Measurements from ENCODE around the gene HEATR9.

Gene HEATR9

DNA sequence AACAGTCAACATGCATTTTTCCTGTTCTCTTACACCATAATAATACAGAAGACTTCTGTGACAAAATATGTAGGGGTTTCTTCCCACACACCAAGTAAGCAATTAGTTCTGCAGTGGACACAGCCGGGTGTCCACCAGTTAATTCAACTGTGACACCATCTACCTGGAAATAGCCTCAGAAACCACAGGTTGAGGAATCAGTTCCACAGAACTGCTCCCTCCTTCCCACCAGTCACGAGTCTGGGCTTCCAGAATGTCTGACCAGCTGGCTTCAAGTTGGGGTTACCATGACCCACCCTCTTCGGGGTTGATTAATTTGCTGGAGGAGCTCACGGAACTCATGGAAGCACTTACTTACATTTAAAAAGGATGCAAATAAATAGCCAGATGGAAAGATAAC is 25.1 kb upstream of the HEATR9 start:
- DNase-seq (ENCODE audit: low spot score), result no peak

DNA sequence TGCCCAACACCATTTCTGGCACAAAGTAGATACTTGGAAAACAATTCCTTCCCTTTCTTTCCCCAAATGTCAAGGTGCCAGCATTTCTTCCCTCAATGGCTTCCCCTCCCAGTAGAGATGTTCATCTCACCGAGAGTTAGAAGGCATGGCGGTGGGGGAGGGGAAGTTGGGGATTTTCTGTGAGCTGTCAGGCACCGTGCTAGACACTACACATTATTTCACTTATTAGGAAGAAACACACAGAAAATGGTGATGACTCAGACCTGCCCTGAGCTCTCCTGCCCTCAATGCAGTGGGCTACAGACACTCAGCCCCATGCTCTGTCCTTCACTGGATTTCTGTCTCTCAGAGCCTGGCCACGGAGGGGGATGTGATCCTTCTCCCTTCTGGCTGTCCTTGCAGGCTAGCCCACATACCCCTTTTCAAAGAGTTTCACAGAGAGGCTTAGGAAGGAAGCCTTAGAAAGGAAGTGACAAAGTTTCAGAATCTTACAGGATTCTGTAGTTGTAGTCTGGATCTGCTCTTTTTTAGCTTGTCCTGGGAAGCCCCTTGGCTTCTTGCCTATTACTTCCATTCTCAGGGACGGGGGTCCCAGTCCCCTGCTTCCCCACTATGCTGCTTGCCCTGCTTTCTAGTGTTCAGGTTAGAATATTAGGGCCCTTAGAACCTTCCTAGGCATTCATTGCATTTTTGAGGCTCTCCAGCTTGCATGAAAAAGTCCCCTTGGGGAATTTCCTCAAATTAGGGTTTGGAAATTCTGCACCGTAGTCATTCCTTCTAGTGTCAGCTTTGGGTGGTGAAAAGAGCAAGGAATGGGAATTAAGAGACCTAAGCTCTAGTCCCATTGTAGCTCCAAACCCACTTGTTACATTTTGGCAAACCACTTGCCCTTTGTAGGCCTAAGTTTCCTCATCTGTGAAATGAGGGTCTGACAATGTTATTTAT is 23.7 kb upstream of the HEATR9 start:
- no peak for DNase-seq (ENCODE audit: low spot score)

DNA sequence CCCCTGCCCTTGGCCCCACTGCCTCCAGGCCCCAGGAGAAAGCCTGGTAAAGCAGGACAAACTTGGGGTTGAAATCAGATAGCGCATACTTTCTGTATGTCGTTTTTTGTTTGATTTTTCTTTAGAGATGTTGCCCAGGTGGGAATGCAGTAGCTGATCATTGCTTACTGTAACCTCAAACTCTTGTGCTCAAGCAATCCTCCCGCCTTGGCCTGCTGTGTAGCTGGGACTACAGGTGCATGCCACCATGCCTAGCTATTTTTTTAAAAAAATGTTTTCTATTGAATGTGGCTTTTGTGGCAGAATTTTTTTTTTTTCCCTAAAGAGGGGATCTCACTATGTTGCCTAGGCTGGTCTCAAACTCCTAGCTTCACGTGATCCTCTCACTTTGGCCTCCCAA is 22.6 kb upstream of the HEATR9 start:
- no peak for DNase-seq (ENCODE audit: low spot score)

DNA sequence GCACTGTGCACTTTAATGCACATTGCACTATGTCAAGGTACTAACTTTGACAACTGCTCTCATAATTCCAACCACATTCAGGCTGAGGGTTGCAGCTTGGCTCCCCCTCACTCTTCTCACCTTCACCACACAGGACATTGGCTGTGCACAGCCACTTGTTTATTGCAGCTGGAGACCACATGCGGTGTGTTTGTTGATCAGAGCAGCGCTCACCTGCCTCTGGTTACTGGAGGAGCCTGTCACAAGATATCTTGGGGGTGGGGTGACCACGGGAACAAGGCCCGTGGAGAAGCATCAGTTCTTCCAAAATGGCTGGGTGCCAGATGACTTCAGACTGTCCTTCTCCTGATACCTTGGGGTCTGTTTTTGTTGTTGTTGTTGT is 22.1 kb upstream of the HEATR9 start:
- no peak for DNase-seq (ENCODE audit: low spot score)

DNA sequence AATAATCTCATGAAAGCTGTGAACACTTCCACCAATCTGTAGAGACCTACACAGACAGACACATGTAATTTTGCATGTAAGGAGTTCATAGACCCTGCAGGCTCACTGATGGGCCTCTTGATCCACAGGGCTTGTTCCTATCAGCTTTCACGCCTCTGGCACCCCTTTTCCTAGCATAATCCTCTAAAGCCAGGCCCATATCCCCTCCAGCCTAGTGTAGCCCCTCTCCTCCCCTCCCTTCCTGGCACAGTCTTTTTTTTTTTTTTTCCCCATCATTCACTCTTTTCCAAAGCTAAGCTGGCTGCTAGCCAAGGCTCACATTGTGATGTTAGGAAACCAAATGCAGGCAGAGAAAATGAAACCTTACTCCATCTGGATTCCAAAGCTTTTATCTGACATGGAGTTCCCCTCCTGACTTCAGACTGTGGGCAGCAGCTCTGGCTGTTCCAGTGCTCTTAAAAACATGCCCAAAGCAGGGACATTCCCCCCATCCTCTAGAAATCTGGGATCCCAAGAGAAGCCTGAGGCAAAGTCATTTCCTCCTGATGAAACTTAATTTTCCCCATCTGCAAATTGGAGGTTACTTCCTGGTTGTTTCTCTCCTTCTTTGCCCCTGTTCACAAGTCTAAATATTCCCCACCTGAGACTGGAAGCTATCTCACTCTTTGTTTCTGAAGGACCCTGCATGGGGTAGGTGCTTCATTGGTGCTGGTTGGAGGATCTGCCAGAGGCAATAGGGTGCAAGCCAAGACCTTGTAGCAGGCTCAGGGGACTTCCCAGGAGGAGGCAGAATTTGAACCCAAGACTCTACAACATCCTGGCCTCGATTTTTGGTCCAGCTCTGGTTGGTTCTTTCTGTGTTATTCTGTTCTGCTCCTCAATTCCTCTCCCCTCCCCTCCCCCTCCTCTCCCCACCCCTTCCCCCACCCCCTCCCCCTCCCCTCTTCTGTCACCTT is 21.4 kb upstream of the HEATR9 start:
- no peak for DNase-seq (ENCODE audit: low spot score)

DNA sequence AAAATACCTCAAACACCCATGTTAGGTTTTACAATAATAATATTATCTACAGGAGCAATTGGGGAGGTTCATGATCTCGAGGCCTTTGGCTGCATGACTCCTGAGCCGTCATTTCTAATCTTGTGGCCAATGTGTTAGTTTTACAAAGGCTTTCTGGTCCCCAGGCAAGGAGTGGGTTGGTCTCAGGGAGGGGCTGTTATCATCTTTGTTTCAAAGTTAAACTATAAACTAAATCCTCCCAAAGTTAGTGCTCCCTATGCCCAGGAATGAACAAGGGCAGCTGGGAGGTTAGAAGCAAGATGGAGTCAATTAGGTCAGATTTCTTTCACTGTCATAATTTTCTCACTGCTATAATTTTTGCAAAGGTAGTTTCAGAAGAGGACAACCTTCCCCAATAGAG is 20.6 kb upstream of the HEATR9 start:
- no peak for DNase-seq (ENCODE audit: low spot score)

DNA sequence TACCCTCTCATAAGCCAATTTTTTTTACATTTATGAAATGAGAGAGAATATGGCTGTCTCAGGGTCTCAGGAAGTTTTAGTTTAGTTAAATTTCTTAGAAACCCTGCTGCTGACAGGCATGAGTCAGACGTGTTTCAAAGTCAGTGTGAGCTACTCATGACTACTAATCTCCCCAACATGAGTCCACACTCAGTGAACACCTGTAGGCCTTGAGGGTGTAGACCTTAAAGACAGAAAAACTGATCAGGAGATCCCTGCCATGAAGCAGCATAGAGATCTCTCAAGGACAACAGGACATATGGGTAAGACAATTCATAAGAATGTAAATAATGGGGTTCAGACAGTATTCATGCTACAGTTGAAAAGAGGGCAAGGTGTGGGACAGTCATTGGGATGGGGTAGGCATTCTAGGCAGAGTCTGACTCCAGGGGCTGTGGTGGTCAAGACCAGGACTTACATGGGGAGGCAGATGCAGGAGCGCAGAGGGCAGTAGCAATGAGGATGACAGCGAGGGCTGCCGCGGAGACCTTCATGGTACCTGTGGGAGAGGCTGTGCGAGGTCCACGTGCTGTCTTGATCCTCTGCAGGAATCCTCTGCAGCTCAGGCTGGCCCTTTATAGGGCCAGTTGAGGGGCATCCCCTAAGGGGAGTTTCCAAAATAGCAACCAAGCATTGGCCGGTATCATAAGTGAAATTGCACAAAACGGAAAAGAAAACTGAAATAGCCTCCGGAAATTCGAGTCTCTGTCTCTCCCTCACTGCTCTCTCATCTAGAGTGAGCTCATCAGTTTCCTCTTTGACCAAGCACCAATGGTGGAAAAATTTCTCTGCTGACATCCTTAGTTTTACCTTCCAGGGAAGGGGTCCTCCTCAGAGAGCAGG is 11.3 kb upstream of the HEATR9 start, which contains the start of gene CCL5:
TSS of gene CCL5 (minus strand) at position 588 of the 882 bp plus-strand sequence.
- no peak for DNase-seq (ENCODE audit: low spot score)

DNA sequence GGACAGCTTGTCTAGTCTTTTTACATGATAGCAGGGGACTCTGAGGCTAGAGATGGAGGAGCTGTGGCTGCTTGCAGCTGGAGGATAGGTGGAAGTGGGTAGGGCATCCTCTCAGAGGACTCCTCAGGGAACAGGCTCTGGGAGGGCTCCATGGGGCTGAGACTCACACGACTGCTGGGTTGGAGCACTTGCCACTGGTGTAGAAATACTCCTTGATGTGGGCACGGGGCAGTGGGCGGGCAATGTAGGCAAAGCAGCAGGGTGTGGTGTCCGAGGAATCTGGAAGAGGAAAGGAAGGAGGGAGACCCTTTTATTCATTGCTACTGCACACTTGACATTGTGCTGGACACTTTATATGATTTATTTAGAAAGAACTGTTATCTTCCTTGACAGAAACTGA is 9.7 kb upstream of the HEATR9 start:
- DNase-seq (ENCODE audit: low spot score), result no peak

DNA sequence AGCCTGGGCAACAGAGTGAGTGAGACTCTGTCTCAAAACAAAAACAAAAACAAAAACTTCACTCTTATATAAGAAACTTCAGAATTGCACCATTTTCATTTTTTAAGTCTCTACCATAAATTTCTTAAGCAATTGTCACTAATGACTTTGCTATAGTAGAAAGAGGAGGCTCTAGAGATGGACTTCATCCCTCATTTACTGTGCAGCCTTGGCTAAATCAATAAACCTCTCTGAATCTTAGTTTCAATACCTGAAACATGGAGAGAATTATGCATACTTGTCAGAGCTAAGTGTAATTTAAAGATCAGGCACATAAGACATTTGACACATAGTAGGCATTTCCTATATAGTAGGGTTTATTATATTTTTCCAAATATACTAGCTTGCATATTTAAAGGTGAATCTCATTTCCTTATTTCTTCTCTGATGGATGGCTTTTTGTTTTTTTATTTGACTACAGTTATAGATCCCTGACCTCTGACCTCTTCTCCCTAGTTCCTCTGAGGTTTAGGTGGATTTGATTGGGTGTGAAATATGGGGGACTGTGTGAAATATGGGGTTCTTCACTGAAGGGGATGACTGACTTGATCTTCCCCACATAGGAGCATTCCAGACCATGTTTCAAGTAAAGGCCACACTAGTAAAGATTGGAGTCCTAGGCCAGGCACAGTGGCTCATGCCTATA is 8.8 kb upstream of the HEATR9 start:
- DNase-seq (ENCODE audit: low spot score), result no peak

DNA sequence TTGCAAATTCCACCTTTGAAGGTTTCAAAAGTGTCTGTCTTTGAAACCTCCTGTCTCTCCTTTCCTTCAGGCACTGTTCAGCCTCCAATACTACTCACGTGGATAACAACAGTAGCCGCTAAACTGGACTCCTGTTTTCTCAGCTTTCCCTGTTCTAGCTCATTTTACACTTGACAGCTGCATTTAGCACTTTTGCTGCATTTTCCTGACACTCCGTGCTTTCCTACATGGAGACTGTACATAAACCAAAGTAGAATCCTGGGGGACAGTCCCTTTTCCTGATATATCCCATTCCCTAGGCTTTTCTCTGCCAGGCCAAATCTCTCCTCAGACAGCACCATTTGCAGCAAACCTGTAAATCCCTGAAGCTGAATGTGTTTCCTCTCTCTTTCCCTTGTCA is 7.8 kb upstream of the HEATR9 start:
- DNase-seq (ENCODE audit: low spot score), result no peak

DNA sequence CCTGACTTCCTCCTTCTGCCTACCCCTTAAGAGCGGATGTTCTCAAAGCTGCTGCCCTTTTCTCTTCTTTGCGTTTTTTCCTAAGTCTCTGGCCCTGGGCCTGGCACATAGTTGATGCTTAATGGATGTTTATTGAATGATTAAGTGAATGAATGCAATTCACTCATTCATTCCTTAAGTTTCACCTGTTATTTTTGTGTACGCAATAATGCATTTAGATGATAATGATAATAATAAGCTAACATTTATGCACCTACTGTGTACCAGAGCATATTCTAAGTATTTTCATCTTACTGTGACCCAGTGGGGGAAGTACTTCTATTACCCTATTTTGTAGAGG is 7.1 kb upstream of the HEATR9 start:
- no peak for DNase-seq (ENCODE audit: low spot score)

DNA sequence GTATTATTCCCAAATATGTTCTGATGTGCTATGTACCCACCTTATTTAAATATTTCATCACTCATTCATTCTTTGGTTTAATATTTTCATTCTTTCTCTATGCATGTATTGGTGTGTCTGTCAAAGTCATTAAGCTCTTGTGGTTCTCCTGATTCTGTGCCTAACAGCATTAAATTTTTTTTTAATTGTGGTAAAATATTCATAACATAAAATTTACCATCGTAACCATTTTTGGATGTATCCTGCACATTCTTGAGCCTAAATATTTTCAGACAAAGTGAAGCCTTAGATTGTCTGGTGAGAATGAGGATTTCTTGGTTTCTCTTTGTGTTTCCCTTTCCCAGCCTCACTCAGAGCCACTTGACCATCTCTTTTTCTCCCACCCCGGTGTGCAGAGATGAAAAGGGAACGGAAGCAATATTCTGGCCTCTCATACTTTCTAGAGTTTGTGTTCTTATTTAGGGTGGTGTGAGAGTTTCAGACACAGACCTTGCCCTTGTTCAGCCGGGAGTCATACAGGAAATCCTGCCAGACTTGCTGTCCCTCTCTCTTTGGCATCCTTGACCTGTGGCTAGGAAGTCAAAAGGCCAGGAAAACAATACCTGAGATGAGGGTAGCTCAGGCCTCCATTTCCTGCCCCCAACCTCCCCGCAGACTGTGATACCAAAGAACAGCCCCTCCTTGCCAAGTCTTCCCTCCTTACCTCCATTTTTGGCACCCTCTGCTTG is 6.5 kb upstream of the HEATR9 start:
- no peak for DNase-seq (ENCODE audit: low spot score)

DNA sequence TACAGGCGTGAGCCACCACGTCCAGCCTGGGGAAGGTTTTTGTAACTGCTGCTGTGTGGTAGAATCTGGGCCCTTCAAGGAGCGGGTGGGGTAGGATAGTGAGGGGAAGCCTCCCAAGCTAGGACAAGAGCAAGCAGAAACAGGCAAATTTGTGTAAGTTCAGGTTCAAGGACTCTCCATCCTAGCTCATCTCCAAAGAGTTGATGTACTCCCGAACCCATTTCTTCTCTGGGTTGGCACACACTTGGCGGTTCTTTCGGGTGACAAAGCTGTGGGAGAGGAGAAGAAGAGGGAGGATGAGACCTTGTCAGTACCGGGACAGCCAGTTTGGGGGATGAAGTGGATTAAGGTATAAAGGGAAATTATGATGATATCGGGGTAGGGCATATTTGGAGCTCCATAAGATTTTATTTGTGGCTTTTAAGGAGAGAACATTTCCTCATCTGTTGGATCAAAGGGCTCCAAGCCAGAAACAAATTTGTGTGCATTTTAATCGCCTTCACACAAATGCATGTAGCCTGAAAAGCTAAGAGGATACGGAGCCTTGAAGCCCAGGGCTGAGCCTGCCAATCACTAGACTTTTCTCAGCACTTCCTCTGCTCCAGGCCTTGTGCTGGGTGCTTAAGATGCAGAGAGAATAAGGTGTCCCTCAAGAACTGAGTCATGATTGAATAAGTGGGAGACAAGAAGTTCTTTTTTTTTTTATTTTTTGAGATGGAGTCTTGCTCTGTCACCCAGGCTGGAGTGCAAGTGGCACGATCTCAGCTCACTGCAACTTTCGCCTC is 3.7 kb upstream of the HEATR9 start:
- DNase-seq (ENCODE audit: low spot score), result no peak

DNA sequence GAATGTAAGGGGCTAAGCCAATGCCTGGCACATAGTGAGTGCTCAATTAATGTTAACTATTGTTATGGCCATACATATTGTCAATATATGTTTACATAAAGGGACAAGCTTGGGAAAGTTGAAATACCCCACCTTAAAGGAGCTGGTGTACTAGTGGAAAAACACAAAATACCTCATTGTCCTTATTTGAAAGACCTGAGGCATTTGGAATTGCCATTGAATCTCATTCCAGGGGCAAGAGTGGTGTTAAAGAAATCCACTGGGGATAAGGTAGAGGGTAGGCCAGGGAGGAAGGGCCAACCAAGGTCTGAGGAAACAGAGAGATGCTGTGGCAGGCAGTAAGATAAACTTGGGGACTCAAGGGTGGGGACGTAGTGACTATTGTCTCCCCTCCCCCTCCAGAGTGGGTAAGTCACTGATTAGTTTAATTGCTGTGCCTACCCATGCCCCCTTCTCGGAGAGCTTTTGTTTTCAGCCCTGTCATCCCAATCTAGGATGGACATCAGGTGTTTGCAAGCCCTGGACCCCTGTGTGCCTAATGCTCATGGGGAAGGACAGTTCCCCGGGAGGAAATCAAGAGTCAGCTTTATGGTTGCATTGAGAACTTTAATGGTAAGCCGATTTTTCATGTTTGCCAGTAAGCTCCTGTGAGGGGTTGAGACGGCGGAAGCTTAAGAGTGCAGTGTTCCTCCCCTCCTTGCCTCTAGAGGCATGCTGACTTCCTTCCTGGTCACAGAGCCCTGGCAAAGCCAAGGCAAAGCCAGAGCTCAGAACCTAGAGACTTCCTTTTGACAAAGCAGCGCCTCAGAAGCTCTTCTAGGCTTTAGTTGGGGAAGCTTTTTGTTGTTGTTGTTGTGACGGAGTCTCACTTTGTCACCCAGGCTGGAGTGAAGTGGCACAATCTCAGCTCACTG is 2.5 kb upstream of the HEATR9 start:
- no peak for DNase-seq (ENCODE audit: low spot score)

DNA sequence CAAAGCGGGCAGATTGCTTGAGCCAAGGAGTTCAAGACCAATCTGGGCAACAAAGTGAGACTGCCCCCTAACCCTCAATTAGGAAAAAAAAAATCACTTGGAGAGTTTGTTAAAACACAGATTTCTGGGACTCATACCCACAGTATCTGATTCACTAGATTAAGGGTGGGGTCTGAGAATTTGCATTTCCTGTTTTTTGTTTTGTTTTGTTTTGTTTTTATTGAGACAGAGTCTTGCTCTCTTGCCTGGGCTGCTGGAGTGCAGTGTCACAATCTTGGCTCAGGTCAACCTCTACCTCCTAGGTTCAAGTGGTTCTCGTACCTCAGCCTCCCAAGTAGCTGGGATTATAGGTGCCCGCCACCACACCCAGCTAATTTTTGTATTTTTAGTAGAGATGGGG is 1.1 kb downstream of the HEATR9 start:
- DNase-seq (ENCODE audit: low spot score), result no peak

DNA sequence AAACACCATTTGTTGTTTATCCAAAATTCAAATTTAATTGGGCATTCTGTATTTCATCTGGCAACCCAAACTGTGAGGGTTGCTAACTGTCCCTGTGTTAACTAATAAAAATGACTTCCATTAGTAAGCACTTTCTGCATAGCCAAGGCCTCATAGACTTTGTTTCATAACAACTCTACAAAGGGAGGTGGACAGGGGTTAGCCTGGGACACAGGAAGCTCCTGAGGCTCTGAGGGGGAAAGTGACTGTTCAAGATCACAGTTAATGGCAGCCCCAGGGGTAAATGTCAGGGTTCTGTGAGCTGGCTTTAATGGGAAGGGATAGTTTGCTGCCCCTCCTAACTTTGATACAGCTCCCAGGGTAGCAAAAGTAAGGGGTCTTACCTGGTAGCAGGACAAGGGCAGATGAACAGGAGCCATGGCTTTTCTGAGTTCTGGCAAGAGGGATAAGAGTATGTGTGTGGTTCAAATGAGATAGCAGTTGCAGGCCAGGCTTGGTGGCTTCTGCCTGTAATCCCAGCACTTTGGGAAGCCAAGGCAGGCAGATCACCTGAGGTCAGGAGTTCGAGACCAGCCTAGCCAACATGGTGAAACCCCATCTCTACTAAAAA is 2.2 kb downstream of the HEATR9 start:
- DNase-seq (ENCODE audit: low spot score), result no peak

DNA sequence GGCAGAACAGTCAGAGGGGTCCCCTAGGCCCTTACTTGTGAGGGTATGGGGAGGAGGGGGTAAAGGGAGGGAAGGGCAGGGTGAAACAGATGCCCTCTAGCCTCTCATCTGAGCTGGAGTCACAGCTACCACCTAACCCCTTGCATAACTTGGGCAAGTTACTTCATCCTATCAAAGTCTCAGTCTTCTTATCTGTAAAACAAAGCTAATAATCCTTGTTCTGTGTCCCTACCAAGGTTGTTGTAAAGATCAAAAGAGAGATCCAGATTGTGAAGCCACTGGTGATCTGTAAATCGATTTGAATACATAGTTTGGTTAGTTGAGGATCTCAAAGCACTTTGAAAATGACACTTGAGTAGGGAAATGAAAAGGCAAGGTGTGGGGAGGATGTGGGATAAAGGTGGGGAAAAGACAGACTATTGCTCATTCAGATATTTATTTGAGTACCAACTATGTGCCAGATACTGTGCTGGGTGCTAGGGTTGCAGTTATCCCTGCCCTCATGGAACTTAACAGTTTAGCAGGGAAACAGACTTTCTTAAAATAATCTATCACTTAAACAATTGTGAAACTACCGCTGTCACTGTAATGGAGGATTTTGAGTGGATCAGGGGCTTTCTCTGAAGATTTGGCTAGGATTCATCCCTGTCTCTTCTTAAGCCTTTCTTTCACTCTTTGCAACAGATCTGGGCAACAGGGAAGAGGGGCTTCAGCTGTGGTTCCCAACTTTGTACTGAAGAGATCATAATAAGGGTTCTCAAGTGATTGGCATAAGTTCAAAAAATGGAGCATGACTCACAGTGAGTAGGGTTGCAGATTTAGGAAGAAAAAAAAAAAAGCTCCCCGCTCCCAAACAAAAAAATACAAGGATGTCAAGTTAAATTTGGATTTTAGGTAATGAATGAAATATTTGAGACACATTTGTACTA is 3.0 kb downstream of the HEATR9 start:
- DNase-seq (ENCODE audit: low spot score), result no peak

Measured in globus pallidus (tissue), 1 donor.